GM19240 (cell line): ENCODE data around the gene PNPLA1.

Experiments used
- DNase-seq: peaks from one replicate; pipeline ENCODE4 v3.0.0; 2011; ENCODE audit warnings: low spot score; ENCODE audit not compliant: insufficient read length

The PNPLA1 gene, protein sequence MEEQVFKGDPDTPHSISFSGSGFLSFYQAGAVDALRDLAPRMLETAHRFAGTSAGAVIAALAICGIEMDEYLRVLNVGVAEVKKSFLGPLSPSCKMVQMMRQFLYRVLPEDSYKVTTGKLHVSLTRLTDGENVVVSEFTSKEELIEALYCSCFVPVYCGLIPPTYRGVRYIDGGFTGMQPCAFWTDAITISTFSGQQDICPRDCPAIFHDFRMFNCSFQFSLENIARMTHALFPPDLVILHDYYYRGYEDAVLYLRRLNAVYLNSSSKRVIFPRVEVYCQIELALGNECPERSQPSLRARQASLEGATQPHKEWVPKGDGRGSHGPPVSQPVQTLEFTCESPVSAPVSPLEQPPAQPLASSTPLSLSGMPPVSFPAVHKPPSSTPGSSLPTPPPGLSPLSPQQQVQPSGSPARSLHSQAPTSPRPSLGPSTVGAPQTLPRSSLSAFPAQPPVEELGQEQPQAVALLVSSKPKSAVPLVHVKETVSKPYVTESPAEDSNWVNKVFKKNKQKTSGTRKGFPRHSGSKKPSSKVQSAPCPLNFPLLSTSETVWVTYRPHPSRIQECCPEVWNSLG

DNA sequence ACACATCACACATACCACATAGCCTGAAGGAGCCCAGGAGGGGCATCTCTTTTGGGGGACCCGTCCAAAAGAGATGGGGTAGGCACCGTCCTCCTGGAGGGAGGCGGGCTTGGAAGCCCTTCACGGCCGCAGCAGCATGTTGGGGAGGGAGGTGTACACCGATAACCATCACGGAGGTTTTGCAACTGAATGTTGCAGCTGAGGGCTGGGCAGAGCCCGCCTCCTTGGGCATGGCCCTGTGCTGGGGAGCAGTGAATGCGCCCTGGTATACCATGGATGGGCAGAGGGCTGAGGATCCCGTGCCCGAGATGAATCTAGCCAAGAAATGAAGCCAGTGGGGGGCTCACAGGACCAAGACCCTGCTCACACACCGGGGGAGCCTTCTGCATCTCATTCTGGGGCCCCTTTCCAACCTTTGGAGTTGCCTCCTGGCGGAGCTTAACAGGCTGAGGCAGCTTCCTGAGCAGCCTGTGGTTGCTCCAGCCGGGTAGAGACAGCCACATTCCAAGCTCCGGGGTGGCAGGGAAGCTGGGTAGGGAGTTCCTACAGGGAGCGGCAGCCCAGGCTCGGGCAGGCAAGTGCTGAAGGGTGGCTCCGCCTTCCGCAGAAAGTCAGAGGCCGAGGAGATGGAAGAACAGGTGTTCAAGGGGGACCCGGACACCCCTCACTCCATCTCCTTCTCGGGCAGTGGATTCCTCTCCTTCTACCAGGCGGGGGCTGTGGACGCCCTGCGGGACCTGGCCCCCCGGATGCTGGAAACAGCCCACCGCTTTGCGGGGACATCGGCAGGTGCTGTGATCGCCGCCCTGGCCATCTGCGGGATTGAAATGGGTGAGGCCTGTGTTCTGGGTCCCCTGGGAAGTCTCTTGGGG lies at the start of gene PNPLA1:
Gene PNPLA1, plus strand, starts transcription at position 227 of the 872 bp plus-strand sequence. Its CDS starts 400 bp downstream, at position 627.
- no peak for DNase-seq

DNA sequence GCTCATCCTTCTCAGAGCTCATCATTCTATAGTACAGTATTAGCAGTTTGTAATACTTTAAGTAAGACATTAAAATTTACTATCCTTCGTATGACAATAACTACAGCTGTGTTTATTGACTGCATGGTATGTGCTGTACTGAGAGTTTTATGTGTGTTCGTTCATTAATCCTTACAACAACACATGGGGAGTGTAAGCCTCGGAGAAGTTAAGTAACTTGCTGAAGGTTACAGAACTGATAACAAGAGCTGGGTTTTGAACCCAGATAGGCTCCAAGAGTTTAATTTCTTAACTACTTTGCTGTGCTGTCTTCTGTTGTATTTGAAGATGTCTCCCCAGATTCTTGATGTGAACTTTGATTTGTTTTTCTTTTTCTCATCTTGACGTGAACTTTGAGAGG lies 49.6 kb upstream of the PNPLA1 start:
- no peak for DNase-seq

DNA sequence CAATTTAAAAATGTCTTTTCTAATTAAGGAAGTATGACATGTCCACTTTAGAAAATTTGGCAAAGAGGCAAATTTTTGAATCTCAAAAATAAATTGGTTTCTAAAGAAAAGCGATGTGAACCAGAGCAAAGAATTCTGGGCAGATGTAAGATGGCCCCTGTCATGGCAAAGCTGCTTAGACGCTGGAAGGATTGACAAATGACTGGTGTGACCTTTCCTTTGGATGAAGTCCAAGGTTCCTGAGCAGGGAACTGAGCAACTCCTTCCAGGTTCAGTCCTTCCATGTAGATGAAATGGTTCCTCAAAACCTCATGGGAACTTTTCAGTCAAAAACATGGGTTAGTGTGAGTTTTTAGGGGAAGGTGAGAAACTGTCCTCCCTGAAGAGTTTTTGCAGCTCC lies 48.2 kb upstream of the PNPLA1 start:
- no peak for DNase-seq

DNA sequence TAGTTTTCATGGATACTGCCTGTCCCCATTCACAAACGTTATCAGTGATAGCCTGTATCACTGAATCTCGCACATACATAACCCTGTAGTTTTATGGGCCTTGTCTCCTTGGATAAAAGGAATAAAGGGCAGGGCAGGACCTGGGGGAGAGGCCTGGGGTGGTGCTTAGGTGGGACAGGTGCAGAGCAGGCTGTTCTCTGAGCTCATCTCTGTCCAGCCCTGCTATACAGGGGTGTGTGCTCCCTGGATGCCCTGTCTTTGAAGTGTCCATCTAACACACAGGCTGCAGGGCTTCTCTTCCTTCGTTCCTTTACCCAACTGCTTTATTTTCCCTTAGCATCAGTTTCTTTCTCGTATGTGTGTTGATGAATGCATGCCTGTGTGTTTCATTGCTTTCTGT lies 46.9 kb upstream of the PNPLA1 start:
- no peak for DNase-seq

DNA sequence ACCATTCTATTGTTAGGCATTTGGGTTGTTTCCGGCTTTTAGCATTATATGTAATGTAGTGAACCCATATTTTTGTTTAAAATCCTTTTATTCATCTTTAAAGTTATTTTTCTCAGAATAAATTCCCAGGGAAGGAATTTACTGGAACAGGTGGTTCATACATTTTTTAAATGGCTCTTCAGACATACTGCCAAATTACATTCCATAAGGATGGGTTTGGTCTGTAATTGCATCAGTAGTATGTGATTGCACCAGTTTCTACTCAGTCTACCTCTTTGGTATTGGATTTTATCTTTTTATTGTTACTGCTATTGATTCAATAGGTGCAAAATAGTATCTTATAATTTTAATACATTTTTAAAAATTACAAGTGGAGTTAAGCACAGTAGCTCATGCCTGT lies 46.2 kb upstream of the PNPLA1 start:
- DNase-seq: no peak

DNA sequence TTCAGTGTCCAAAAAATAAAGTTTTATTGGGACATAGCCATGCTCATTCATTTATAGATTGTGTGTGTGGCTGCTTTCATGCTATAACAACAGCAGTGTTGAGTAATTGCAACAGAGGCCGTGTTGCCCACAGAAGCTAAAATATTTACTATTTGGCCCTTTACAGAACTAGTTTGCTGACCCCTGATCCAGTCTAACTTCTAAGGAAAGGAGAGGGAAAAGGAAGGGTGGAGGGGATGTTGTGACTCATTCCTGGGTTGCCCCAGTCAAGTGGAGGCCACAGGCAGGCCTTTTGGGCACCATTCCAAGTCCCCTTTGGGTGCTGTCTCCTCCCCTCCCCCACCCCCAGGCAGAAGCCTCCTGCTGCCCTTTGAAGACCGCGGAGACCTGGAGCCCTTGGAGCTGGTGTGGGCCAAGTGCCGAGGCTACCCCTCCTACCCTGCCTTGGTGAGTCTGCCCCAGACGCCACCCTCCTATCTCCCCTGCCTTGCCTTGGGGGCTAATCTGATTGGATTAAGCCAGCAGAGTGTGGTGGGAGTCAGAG lies 44.9 kb upstream of the PNPLA1 start:
- DNase-seq: no peak

DNA sequence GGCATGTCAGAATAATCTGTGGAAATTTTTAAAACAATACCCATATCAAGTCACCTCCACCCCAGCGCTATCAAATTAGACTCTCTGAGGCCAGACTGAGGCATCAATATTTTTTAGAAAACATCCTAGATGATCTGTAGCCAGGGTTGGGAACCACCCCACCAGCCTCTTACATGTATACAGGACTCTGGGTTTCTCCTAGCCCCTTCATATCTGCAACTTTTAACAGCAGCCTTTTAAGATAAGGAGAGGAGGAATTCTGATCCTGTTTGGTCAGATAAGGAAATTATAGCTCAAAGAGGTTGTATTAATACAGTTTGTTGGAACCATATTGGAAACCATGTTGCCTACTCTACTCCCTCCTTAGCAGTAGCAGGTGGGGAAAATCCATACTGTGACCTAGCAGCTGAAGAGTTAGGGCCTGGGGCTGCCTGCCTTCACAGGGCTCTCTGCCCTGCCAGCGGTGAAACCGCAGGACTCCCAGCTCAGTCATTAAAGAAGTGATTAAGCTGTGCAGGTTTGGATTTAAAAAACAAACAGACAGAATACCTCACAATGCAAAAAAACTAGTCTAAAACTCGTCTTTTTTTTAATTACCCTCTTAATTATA lies 43.3 kb upstream of the PNPLA1 start:
- DNase-seq: no peak

DNA sequence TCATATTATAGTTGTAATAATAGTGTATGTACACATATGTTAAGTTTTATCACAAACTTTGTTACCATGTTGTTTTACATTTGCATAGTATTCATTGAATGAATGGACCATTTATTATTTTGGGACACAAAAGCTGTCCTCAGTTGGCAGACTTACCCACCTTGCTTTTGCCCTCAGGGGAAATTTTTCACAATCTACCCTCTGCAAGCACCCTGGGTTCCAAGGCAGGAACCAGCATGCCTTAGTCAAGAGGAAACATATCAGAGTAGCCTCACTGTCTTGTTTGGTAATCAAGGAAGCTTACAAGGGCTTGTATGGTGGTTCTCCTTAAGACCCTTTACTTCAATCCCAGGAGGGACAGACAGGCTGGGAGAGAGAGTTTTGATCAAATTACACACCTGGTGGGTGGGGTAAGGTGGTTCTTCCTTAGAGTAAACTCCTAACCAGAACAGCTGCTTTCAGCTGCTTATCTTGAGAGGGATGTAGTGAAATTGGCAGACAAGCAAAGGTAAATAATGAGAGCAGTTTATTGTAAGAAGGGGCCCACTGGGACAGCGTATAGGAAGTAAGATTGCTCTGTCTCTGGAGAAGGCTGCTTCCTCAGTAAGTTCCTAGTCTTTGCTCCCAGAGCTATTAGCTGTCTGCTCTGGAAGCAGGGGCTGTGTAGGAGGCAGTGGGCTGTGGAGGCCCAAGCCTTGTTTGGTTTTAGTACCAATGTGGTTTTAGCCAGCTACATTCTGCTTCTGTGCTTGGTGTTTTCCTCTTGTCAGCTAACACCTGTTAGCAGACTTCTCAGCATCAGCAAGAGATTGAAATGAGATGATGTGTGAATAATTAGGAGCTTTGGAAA lies 42.3 kb upstream of the PNPLA1 start:
- DNase-seq: no peak

DNA sequence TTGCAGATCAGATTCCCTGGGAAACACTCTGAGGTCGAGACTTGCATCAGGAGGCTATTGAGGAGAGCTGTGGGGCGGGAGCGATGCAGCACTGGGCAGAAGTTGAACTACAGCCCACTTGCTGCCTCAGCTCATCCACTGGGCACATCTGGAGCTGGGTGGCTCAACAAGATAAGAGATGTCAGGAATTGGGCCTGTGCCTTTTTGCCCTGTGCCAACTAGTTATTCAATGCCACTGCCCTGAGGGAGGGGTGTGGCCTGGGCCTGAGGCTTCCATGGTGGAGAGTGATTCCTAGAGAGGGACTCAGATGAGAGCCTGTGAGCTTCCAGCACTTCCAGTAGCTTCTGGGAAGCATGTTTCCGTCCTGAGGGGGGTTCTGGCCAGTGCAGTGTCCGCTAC lies 40.6 kb upstream of the PNPLA1 start:
- DNase-seq: no peak

DNA sequence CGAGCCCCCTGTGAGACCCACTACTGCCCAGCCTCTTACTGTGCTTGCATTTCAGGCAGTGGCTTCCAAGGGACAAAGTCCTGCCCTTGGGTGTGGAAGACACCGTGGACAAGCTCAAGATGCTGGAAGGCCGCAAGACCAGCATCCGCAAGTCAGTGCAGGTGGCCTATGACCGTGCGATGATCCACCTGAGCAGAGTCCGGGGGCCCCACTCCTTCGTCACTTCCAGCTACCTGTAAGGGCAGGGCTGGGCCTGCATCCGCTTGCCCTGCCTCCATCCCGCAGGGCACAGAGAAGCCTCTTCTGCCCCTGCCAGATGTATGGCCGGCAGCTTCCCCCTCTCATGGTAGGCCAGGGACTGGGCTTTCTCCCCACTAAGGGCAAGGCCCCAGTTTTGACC lies 39.5 kb upstream of the PNPLA1 start:
- no peak for DNase-seq

DNA sequence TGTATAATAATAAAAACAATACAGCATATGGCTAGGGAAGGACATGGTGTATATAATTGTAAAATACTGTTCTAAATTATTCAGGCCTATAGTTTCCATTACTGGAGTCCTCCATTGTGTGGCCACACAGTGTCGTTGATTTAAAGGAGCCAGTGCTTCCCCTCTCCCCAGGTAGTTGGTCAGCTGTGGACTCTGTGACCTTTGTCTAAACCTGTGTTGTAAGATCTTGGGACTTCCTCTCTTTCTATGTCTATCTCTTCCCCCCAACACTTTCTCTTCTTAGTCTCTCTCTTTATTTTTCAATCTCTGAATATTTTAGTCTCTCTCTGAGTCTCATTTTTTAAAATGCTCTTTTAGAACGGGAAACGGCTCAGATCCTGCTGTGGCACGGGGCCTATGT lies 37.7 kb upstream of the PNPLA1 start:
- DNase-seq: no peak

DNA sequence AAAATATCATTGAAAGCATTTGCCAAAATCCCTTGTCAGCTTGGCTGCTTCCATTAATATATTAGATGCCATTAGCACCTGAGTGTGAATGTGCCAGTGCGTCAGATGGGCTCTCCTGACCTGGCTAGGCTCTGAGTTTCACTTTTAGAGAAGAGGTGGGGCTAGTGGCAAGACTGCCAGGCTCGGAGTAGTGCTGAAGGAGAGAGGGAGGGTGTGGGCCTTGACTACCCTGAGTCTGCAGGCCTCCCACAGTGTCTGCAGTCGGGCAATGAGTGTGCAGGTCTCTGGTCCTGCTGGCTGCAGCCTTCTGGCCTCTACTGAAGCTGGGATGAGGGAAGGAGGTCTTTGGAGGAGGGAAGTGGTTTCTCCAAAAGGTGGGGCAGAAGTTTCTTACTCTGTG lies 34.6 kb upstream of the PNPLA1 start:
- DNase-seq: no peak

DNA sequence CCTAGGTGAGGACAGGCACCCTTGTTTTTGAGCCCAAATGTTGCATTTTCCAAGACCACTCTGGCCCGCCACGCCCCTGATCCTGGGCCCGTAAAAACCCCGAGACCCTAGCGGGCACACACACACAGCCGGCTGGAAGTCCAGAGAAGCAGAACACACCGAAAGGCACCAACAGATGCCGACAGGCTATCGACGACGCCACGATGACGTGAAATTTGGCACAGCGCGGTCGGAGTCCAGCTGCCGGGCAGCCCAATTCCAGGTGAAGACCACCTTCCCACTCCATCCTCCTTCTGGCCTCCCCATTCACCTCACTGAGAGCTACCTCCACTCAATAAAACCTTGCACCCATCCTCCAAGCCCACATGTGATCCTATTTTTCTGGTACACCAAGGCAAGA lies 34.0 kb upstream of the PNPLA1 start:
- no peak for DNase-seq

DNA sequence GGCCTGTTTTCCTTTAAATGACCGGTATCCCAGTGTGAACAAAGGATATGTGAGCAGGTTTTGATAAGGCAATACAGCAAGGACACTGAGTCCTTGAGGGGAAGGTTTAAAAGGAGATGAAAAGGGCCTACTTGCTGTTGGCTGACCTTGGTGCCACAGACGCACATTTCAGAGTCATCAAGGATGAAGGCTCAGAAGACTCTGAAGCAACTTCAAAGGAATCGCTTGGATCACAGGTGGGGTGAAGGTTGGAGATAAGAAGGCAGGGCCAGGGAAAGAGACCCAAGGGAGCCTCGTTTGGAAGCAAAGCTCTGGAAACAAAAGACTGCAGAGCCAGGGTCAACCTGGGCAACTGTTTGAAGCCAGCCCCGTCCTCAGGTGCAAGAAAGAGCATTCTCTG lies 30.1 kb upstream of the PNPLA1 start:
- no peak for DNase-seq

DNA sequence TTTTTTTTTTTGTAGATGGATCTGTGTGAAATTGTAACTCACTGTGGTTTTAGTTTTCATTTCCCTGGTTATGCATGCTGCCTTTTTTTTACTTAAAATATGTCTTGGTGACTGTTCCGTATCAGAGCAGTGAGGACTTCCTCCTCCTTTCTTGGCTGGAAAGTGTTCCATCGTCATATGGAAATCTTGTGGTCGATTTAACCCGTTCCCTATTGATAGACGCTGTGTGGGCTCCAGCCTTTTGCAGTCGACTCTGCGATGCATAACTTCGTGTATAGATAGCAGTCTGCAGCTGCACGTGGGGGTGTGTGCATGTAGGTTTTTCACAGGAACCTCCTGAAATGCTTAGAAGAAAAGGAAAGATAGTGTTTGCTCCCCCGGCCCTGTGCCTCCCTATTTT lies 28.1 kb upstream of the PNPLA1 start:
- peak; percentile 48 for DNase-seq

DNA sequence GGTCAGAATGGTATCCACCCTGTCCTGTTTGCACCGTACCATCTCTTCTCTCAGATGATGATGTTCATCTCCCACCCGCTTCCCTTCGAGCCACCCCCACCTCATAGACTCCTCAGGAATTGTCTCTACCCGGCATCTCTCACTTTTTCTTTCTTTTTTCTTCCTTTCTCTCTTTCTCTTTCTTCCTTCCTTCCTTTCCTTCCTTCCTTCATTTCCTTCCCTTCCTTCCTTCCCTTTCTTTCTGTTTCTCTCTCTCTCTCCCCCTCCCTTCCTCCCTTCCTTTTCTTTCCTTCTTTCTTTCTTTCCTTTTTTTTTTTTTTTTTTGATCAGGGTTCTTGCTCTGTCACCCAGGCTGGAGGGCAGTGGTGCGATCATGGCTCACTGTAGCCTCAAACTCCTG lies 27.7 kb upstream of the PNPLA1 start:
- no peak for DNase-seq

DNA sequence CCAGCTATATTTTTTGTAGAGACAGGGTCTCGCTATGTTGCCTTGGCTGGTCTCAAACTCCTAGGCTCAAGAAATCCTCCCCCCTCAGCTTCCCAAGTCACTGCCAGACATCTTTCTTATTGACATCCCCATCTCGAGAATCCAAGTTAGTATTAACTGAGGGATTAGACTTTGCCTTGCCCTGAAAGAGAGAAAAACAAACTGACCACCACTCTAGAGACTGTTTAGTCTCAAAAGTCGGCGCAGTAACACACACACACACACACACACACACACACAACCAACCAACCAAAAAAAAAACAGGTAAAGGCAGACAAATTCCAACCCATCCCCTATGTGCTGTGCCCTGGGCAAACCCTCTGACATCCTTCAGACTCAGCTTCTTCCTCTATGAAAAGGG lies 27.2 kb upstream of the PNPLA1 start:
- DNase-seq: no peak

DNA sequence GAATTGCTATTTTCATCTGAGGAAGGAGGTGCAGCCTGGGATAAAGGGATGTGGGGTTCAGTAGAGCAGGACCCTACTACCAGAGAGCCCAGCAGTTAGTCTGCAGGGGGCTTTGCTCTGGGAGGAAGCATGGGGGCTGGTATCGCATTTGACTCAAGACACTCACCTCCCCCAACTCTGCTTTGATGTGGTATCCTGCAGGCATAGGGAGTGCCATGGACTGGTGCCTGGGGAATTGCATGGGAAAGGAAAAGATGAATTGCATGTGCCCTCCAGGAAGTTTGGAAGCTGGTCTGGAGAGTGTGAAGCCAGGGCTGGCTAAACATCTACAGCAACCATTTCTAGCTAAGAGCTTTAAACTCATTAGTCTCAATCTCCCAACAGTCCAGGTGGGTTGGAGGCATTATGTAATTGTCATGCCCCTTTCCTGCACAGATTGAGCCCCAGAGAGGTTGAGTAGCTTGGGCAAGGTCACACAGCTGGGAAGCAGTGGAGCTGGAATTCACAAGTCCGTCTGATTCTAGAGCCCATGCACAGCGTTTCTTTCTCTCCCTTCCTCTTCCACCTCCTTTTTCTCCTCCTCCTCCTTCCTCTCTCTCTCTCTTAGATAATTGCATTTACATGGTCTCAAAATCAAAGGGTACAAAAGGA lies 26.2 kb upstream of the PNPLA1 start:
- no peak for DNase-seq

DNA sequence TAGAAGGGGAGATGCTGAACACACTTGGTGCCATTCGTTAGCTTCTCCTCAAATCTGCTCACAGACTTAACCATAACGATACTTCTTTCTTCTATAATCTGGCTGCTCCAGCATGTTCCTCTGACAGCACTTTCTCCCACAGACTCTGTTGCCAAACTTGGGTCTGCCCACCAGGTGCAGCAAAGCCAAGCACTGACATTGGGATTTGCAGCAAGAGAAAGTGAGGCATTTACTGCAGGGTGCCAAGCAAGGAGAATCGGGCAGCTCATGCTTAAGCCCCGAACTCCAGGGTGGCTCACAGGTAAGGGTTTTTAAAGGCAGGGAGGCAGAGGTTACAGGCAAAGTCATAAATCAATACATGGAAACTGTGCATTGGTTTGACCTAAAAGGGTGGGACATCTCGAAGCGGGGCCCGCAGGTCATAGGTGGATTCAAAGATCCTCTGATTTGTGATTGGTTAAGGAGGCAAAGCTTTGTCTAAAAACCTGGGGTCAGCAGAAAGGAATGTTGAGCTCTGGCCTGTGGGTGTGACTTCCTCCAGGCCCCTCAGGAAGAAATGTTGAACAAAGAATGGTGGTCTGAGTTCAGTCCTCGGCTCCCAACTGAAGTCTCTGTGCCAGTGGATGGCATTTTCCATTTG lies 25.1 kb upstream of the PNPLA1 start:
- no peak for DNase-seq
